GM12878 (cell line): ENCODE results near the gene PRSS1. TPM values are rescaled to one million over a fixed set of nuclear protein-coding genes. Genes with fewer than 3 reads are reported as not detected.
A peak's percentile ranks its signal among the peaks of the same experiment; 100 is the strongest.

Source experiments
- ATAC-seq: fragments of 200-7000 bp; cut with Tn5 transposase; 3 replicates; pipeline ENCODE4 v1.9.1; 2020; ENCODE audit warnings: mild to moderate bottlenecking, moderate library complexity
- BruUV-seq: library from RNA; stranded (reverse); fragments of 400-500 nt; replicated peaks from 2 replicates; lab custom pipeline; 2021; lab: Mats Ljungman, UMichigan
- CTCF ChIA-PET: fragments of 300-600 bp; sonication (Branson Sonifier 250); formaldehyde crosslinking; extraction: SDS; loops from one replicate; lab custom pipeline; 2021; ENCODE audit warnings: inconsistent platforms; lab: Yijun Ruan, JAX
- POLR2A ChIA-PET: fragments of 350-600 bp; formaldehyde crosslinking; extraction: SDS; loops from one replicate; lab custom pipeline; 2021; ENCODE audit warnings: inconsistent platforms; lab: Charles Lee
- RAD21 ChIA-PET: fragments of 300-600 bp; sonication (Branson Sonifier 250); formaldehyde crosslinking; loops from one replicate; lab custom pipeline; 2023; ENCODE audit warnings: antibody characterized with exemption; ENCODE audit not compliant: unreplicated experiment; lab: Charles Lee
- SMC1A ChIA-PET: fragments of 300-600 bp; sonication (Branson Sonifier 250); formaldehyde crosslinking; loops from one replicate; lab custom pipeline; 2023; ENCODE audit not compliant: unreplicated experiment, uncharacterized antibody; lab: Charles Lee
- DNase-seq: peaks from one replicate; pipeline ENCODE4 v3.0.0-alpha.2; 2011; ENCODE audit warnings: low read depth, low spot score
- FAIRE-seq: peaks from 3 replicates; lab custom pipeline; 2011; peaks lifted over from hg19 to GRCh38; lab: Jason Lieb, UNC
- H2AFZ ChIP-seq: 2 replicates; pipeline ENCODE4 v1.6.0; 2011; ENCODE audit warnings: low read depth, low read length, control low read depth; ENCODE audit not compliant: control insufficient read depth
- H3K27ac ChIP-seq: 2 replicates; pipeline ENCODE4 v1.5.1; 2011; ENCODE audit warnings: control low read depth; ENCODE audit not compliant: control insufficient read depth, insufficient read depth
- H3K27me3 ChIP-seq, 2 experiments: replicated peaks in 1 of 2; 2 replicates each; pipeline versions ENCODE4 v1.6.0 to v1.6.1; 2011; ENCODE audit warnings: low read length in 1 of 2; ENCODE audit not compliant: control insufficient read depth in 2 of 2, insufficient read depth in 2 of 2
- H3K36me3 ChIP-seq, 2 experiments: 2 replicates each; pipeline ENCODE4 v1.5.1; 2011; ENCODE audit warnings: low read length in 1 of 2; ENCODE audit not compliant: control insufficient read depth in 2 of 2, insufficient read depth in 2 of 2
- H3K4me1 ChIP-seq: 2 replicates; pipeline ENCODE4 v1.6.1; 2011; ENCODE audit warnings: mild to moderate bottlenecking, low read length, moderate library complexity, mixed read lengths; ENCODE audit not compliant: control insufficient read depth, insufficient read depth
- H3K4me2 ChIP-seq: 2 replicates; pipeline ENCODE4 v1.6.0; 2011; ENCODE audit warnings: control low read depth; ENCODE audit not compliant: control insufficient read depth, insufficient read depth
- H3K4me3 ChIP-seq: fragments of 200-600 bp; sonication (generic); 2 replicates; pipeline ENCODE4 v1.5.1; 2016
- H3K79me2 ChIP-seq: 2 replicates; pipeline ENCODE4 v1.6.0; 2011; ENCODE audit warnings: low read length; ENCODE audit not compliant: control insufficient read depth, insufficient read depth
- H3K9ac ChIP-seq: 2 replicates; pipeline ENCODE4 v1.8.0; 2011; ENCODE audit warnings: low read length, control low read depth, mixed read lengths; ENCODE audit not compliant: control insufficient read depth, insufficient read depth
- H3K9me3 ChIP-seq: replicated peaks from 3 replicates; pipeline ENCODE4 v1.5.1; 2011; ENCODE audit warnings: mild to moderate bottlenecking, low read length; ENCODE audit not compliant: control insufficient read depth, insufficient read depth
- H4K20me1 ChIP-seq: 2 replicates; pipeline ENCODE4 v1.6.0; 2011; ENCODE audit not compliant: control insufficient read depth, insufficient read depth
- CHD4 ChIP-seq: fragments of 200-600 bp; sonication (generic); IDR thresholded peaks from 2 replicates; pipeline ENCODE4 v1.6.1; 2016; ENCODE audit warnings: mild to moderate bottlenecking
- CTCF ChIP-seq, 3 experiments: IDR thresholded peaks in 2 of 3; conservative IDR thresholded peaks in 1 of 3; 2 replicates each; pipeline ENCODE4 v1.5.1; 2011; ENCODE audit warnings: low read depth in 3 of 3, low read length in 3 of 3, mild to moderate bottlenecking in 3 of 3, control low read depth in 2 of 3, moderate library complexity in 2 of 3, inconsistent platforms in 1 of 3, mixed read lengths in 1 of 3; ENCODE audit not compliant: control insufficient read depth in 2 of 3, insufficient read depth in 1 of 3; ENCODE audit errors: extremely low read depth in 1 of 3
- E2F8 ChIP-seq: fragments of 450-650 bp; IDR thresholded peaks from 2 replicates; pipeline ENCODE4 v1.6.1; 2018; ENCODE audit warnings: mild to moderate bottlenecking, low read depth, moderate library complexity; ENCODE audit not compliant: partially characterized antibody
- GABPA ChIP-seq: IDR thresholded peaks from 2 replicates; pipeline ENCODE4 v1.6.1; 2014; ENCODE audit warnings: antibody characterized with exemption, low read depth, mild to moderate bottlenecking, inconsistent platforms
- NBN ChIP-seq: fragments of 450-650 bp; IDR thresholded peaks from 2 replicates; pipeline ENCODE4 v1.6.1; 2016
- RAD21 ChIP-seq: IDR thresholded peaks from 2 replicates; pipeline ENCODE4 v1.6.1; 2011; ENCODE audit warnings: mild to moderate bottlenecking, low read depth, low read length, moderate library complexity; ENCODE audit not compliant: insufficient read depth
- WGBS: methylation state at CpG from one replicate; pipeline ENCODE4 v1.1.6; 2016; ENCODE audit warnings: low lambda C conversion rate; ENCODE audit not compliant: insufficient replicate concordance, insufficient coverage; ENCODE audit errors: missing lambda C conversion rate; 5-methylcytosine and 5-hydroxymethylcytosine counted together
- in situ Hi-C: fragments of 300-500 bp; cut with MboI; formaldehyde crosslinking; loops from 9 replicates; pipeline ENCODE4 v1.14.3; 2018; ENCODE audit warnings: mixed read lengths
- intact Hi-C: fragments of 100-400 bp; cut with micrococcal nuclease; formaldehyde crosslinking; loops from one replicate; pipeline ENCODE4 v1.14.2; 2022; ENCODE audit not compliant: unreplicated experiment
- polyA plus RNA-seq, 11 experiments: library from polyadenylated mRNA; depleted of rRNA in 4 of 11; unstranded in 6 of 11; stranded (reverse) in 5 of 11; fragments of >200 nt; fragmentation: Nextera tagmentation in 4 of 11; fragmentation: Illumina TruSeq in 1 of 11; extraction: Ambion mirVana in 4 of 11; extraction: Trizol in 1 of 11; gene quantifications; 1 replicate in 1 of 11; 2 replicates in 10 of 11; pipeline versions ENCODE4 v1.2.1 to v1.2.3, GENCODE V29; 2011 to 2016; ENCODE audit warnings: inconsistent platforms in 2 of 11, missing spikeins in 2 of 11, low read depth in 1 of 11
- total RNA-seq, 4 experiments: library from RNA; depleted of rRNA in 3 of 4; stranded (reverse); fragments of >200 nt in 3 of 4; fragmentation: Illumina TruSeq in 1 of 4; extraction: Trizol in 1 of 4; gene quantifications; 2 replicates each; pipeline versions ENCODE4 v1.2.1 to v1.2.3, GENCODE V29; 2013 to 2021

The PRSS1 gene
- total and polyA plus RNA-seq, 10 of the 15 experiments (the other 5 are each of a cell fraction or from before 2014, with no cell fraction given): 11.9 TPM; not detected in 9

- FAIRE-seq: no peak
- Histone ChIP-seq H3K27me3 (no peaks in the 10 kb centered on the region), H2AFZ (no peak overlapping the region), H3K4me3 (no peak overlapping the region), H3K4me2 (no peak overlapping the region), H3K36me3 (no peaks in the 10 kb centered on the region), H3K27ac (no peak overlapping the region; the same call in 1 of the 2 replicates), H3K4me1 (peaks cover 9% of the 10 kb centered on the region), H3K9me3 (no peaks in the 10 kb centered on the region), H3K79me2 (no peaks in the 10 kb centered on the region), H4K20me1 (no peaks in the 10 kb centered on the region), H3K9ac (no peak overlapping the region)
- ChIA-PET RAD21 (interaction anchor here (1.2 to 20.4 kb wide), 14 partner anchors 12 to 249 kb away, joined by 5 to 813 read pairs (median 12); partner anchors contain the start of gene PRSS2), CTCF (interaction anchor here (0.8 to 24.4 kb wide), 14 partner anchors 11 to 222 kb away, joined by 3 to 1055 read pairs (median 22); partner anchors contain the start of gene PRSS2), POLR2A (interaction anchor here (0.7 to 16.4 kb wide), 6 partner anchors 9 to 75 kb away, joined by 3 to 325 read pairs (median 5); no protein-coding TSS in a partner anchor), SMC1A (interaction anchor here (1.2 to 24.6 kb wide), 9 partner anchors 13 to 151 kb away, joined by 3 to 786 read pairs (median 31); no protein-coding TSS in a partner anchor)
- in situ Hi-C loops: loop anchor here (5.0 kb wide), 1 partner anchor 152 kb away; no protein-coding TSS in a partner anchor
- no peak for DNase-seq
- TF ChIP-seq E2F8: no peak
- no peak for TF ChIP-seq RAD21
- no peak for TF ChIP-seq NBN
- no peak for TF ChIP-seq CHD4
- TF ChIP-seq GABPA: no peak
- TF ChIP-seq CTCF (IDR thresholded peaks at IDR 0.05 in 2 of 3, conservative IDR thresholded peaks at IDR 0.05 in 1 of 3; ENCODE audit: control insufficient read depth in 2 of 3, extremely low read depth in 1 of 3, insufficient read depth in 1 of 3, low read depth in 3 of 3, low read length in 3 of 3): peak in 1 of 3 experiments; percentile 5; a peak in 1 of 6 replicates
- BruUV-seq: no TSS peak
- ATAC-seq: peak; percentile 36; the same call in 2 of the 3 replicates
- intact Hi-C loops: loop anchor here (10.0 kb wide), 1 partner anchor 249 kb away; no protein-coding TSS in a partner anchor
- WGBS: 89% methylated on average over 7 of the region's 7 CpGs
These were observed 34.8 kb downstream of the PRSS1 start for GRCh38 chr7:142784096-142784495.
